Lung (tissue), 12 donors: ENCODE measurements around the gene SLC51B. TPM values are rescaled to one million over a fixed set of nuclear protein-coding genes. Genes with fewer than 3 reads are reported as not detected.

Experiments
- ATAC-seq: fragments of 200-7000 bp; cut with Tn5 transposase; one replicate; pipeline ENCODE4 v1.9.1; 2020; ENCODE audit warnings: moderate number of reproducible peaks; ENCODE audit not compliant: insufficient read depth, low FRiP score
- DNase-seq, 3 donors: peaks; one replicate each; pipeline ENCODE4 v3.0.0-alpha.2; 2013 to 2017
- H3K27ac ChIP-seq, 2 donors: one replicate each; pipeline ENCODE4 v1.5.1; 2013; ENCODE audit warnings: mild to moderate bottlenecking in 2 of 2, moderate library complexity in 2 of 2, control low read depth in 1 of 2, inconsistent platforms in 1 of 2, low read depth in 1 of 2, low read length in 1 of 2
- H3K27me3 ChIP-seq, 3 donors: one replicate each; pipeline ENCODE4 v1.5.1; 2013; ENCODE audit warnings: low read length in 2 of 3; ENCODE audit not compliant: control insufficient read depth in 3 of 3, insufficient read depth in 3 of 3
- H3K36me3 ChIP-seq, 4 donors: one replicate each; pipeline ENCODE4 v1.5.1; 2013; ENCODE audit warnings: low read length in 4 of 4, mild to moderate bottlenecking in 1 of 4, moderate library complexity in 1 of 4; ENCODE audit not compliant: control insufficient read depth in 4 of 4, insufficient read depth in 4 of 4
- H3K4me1 ChIP-seq, 5 donors: one replicate each; pipeline ENCODE4 v1.5.1; 2013; ENCODE audit warnings: low read length in 5 of 5, mild to moderate bottlenecking in 2 of 5, moderate library complexity in 1 of 5; ENCODE audit not compliant: control insufficient read depth in 5 of 5, insufficient read depth in 5 of 5
- H3K4me3 ChIP-seq: one replicate; pipeline ENCODE4 v1.5.1; 2013; ENCODE audit warnings: mild to moderate bottlenecking, control low read depth, moderate library complexity
- H3K9ac ChIP-seq, 2 donors: one replicate each; pipeline ENCODE4 v1.5.1; 2013; ENCODE audit warnings: low read length in 2 of 2, control low read depth in 1 of 2; ENCODE audit not compliant: insufficient read depth in 1 of 2
- H3K9me3 ChIP-seq, 4 donors: one replicate each; pipeline ENCODE4 v1.5.1; 2013; ENCODE audit warnings: low read length in 3 of 4, mild to moderate bottlenecking in 1 of 4, moderate library complexity in 1 of 4; ENCODE audit not compliant: control insufficient read depth in 4 of 4, insufficient read depth in 3 of 4
- WGBS, 2 donors: extraction: QIAGEN DNeasy Blood & Tissue Kit; methylation state at CpG; one replicate each; pipeline ENCODE4 v1.1.7; 2013; 5-methylcytosine and 5-hydroxymethylcytosine counted together
- polyA plus RNA-seq, 2 donors: library from polyadenylated mRNA; stranded (reverse); fragments of 200-250 nt; gene quantifications; one replicate each; pipeline ENCODE4 v1.2.1, GENCODE V29; 2013
- total RNA-seq, 2 donors: library from RNA; depleted of rRNA in 1 of 2; stranded (reverse); fragments of >200 nt in 1 of 2; gene quantifications; one replicate each; pipeline ENCODE4 v1.2.1, GENCODE V29; 2014 to 2021
- TF ChIP-seq, protein P1 (sequence below): IDR thresholded peaks from 2 replicates; pipeline ENCODE4 v1.5.1; 2012; ENCODE audit warnings: mild to moderate bottlenecking; ENCODE audit errors: control extremely low read depth, extremely low read depth
- donor health status: control.
- donor health status: control.
- donor health status: Bipolar disorder and iron deficiency.
- donor health status: healthy.
- donor health status: DM: yes; HTN: yes; CAD: no.

Gene SLC51B
- total and polyA plus RNA-seq, 4 donors: 0.85 to 7.3 (median 2.0) TPM

DNA sequence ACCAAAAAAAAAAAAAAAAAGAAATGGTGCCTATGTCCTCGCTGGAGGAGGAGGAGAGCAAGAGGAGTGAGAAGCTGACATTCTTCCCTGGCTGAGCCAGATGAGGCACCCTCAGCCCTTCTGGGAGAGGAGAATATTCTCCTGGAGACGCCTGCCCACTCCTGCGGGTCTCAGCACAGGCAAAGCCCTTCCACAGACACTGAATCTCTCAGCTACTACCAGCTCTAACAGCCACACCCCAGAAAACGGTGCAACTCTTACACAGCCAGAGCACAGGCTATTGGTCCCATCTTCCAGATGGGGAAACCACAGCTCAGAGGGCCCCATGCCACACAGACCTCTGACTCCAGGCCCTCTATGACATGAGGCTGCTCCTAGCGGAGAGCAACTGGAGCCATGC lies 16.9 kb downstream of the SLC51B start:
- 75 to 84% methylated on average over 5 of the region's 5 CpGs for WGBS, 2 donors
- no peak for DNase-seq

DNA sequence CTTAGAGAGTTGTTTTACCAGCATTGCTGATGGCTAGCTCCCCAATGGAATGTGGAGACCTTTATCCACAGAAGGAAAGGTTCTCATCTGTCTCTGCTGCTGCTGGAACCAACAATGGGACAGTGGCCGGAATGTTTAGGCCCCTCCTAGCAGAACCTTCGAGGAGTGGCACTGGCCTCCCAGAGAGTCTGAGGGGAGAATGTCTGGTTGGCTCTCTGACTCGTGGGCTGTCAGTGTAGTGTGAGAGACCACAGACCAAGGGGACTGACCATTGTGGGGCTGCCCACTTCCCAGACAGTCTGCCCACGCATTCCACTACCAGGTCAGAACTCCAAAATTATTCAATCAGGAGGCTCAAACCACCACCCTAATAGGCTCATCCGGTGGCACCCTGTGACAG lies 17.5 kb downstream of the SLC51B start:
- Histone ChIP-seq H3K4me1 (peaks cover 0 to 68% (median 13%) of the 10 kb centered on the region in 5 donors), H3K27me3 (no peaks in the 10 kb centered on the region), H3K27ac (no peak overlapping the region), H3K9ac (peak overlapping the region in 1 of 2 donors; percentile 40), H3K36me3 (peaks cover 0 to 71% (median 30%) of the 10 kb centered on the region in 4 donors), H3K4me3 (no peak overlapping the region), H3K9me3 (no peaks in the 10 kb centered on the region)
- DNase-seq: no peak
- 75 to 76% methylated on average over 5 of the region's 5 CpGs for WGBS, 2 donors
- ATAC-seq: no peak
- TF ChIP-seq, protein P1, sequence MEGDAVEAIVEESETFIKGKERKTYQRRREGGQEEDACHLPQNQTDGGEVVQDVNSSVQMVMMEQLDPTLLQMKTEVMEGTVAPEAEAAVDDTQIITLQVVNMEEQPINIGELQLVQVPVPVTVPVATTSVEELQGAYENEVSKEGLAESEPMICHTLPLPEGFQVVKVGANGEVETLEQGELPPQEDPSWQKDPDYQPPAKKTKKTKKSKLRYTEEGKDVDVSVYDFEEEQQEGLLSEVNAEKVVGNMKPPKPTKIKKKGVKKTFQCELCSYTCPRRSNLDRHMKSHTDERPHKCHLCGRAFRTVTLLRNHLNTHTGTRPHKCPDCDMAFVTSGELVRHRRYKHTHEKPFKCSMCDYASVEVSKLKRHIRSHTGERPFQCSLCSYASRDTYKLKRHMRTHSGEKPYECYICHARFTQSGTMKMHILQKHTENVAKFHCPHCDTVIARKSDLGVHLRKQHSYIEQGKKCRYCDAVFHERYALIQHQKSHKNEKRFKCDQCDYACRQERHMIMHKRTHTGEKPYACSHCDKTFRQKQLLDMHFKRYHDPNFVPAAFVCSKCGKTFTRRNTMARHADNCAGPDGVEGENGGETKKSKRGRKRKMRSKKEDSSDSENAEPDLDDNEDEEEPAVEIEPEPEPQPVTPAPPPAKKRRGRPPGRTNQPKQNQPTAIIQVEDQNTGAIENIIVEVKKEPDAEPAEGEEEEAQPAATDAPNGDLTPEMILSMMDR: no peak

More for the DNA sequence above, 16.9 kb downstream of the SLC51B start:
- Histone ChIP-seq H3K4me3 (no peak overlapping the region), H3K27ac (peak overlapping the region in 1 of 2 donors; percentile 33), H3K4me1 (peaks cover 0 to 74% (median 13%) of the 10 kb centered on the region in 5 donors), H3K9me3 (no peaks in the 10 kb centered on the region), H3K9ac (no peak overlapping the region), H3K27me3 (no peaks in the 10 kb centered on the region), H3K36me3 (peaks cover 0 to 72% (median 33%) of the 10 kb centered on the region in 4 donors)
- ATAC-seq: no peak
- TF ChIP-seq, protein P1: no peak

DNA sequence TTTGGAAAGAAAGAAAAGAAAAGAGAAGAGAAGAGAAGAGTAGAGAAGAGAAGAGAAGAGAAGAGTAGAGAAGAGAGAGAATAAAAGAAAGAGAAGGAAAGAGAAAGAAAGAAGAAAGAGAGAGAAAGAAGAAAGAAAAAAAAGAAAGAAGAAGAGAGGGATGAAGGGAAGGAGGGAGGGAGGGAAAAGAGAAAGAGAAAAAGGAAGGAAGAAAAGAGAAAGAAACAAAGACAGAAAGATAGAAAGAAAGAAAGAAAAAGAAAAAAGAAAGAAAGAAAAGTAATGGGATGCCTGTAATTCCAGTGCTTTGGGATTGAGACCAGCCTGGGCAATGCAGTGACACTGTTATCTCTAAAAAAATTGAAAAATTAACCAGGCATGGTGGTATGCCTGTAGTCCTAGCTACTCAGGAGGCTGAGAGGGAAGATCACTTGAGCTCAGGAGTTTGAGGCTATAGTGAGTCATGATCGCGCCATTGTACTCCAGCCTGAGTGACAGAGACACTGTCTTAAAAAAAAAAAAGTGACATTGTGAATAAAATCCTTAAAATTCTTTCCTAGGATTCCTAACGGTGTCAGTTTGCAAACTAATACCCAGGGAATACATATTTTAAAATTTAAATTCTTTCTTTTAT lies 20.9 kb downstream of the SLC51B start:
- Histone ChIP-seq H3K9ac (peak overlapping the region; percentile 42 to 93), H3K27ac (no peak overlapping the region), H3K4me1 (peaks cover 3 to 80% (median 27%) of the 10 kb centered on the region in 5 donors), H3K4me3 (no peak overlapping the region), H3K9me3 (no peaks in the 10 kb centered on the region), H3K27me3 (no peaks in the 10 kb centered on the region), H3K36me3 (peaks cover 0 to 42% (median 15%) of the 10 kb centered on the region in 4 donors)
- DNase-seq (no peak), ATAC-seq (no peak)
- WGBS, 2 donors: 56 to 75% methylated on average over 3 of the region's 3 CpGs
- TF ChIP-seq, protein P1: no peak
